Hepatocyte (in vitro differentiated cells): ENCODE results near the gene TRMT2A.

Source experiments
- CTCF ChIP-seq: fragments of 200-600 bp; sonication (generic); IDR thresholded peaks from 2 replicates; pipeline ENCODE4 v1.5.1; 2016; ENCODE audit warnings: antibody characterized with exemption, mild to moderate bottlenecking; ENCODE audit not compliant: poor library complexity
- EZH2 ChIP-seq: fragments of 200-600 bp; sonication (generic); IDR thresholded peaks from 2 replicates; pipeline ENCODE4 v1.6.1; 2016; ENCODE audit warnings: antibody characterized with exemption, mild to moderate bottlenecking, borderline replicate concordance

- TF ChIP-seq CTCF (no peak), EZH2 (no peak)
Measured at GRCh38 chr22:20106205-20106848, 10.7 kb downstream of the TRMT2A start.
